ENCODE results near the gene FRY.

The FRY gene

GRCh38 chr13:32203736-32204135, 172.2 kb downstream of the FRY start:
- DNase-seq (ENCODE audit: low read depth, low spot score) = no peak
- H3K27ac ChIP-seq = no peak overlapping the region

GRCh38 chr13:32205431-32206096, 174.0 kb downstream of the FRY start:
- H3K27ac ChIP-seq = no peak overlapping the region
- DNase-seq (ENCODE audit: low read depth, low spot score) = no peak

- no peak for DNase-seq (ENCODE audit: low read depth, low spot score)
- no peak overlapping the region for H3K27ac ChIP-seq
These were observed 174.6 kb downstream of the FRY start for GRCh38 chr13:32206097-32206740.

- no peak for DNase-seq (ENCODE audit: low read depth, low spot score)
- no peak overlapping the region for H3K27ac ChIP-seq
These were observed 177.3 kb downstream of the FRY start for GRCh38 chr13:32208860-32209259.

GRCh38 chr13:32209652-32210051, 178.1 kb downstream of the FRY start:
- DNase-seq (ENCODE audit: low read depth, low spot score) = no peak
- H3K27ac ChIP-seq = no peak overlapping the region

GRCh38 chr13:32210101-32210500, 178.5 kb downstream of the FRY start:
- H3K27ac ChIP-seq = no peak overlapping the region
- DNase-seq (ENCODE audit: low read depth, low spot score) = no peak

- H3K27ac ChIP-seq = no peak overlapping the region
These were observed 180.2 kb downstream of the FRY start for GRCh38 chr13:32211813-32212212.

GRCh38 chr13:32212421-32212820, 180.8 kb downstream of the FRY start:
- H3K27ac ChIP-seq = no peak overlapping the region
- DNase-seq (ENCODE audit: low read depth, low spot score) = no peak

More at GRCh38 chr13:32211813-32212212, 180.2 kb downstream of the FRY start:
- DNase-seq (ENCODE audit: low read depth, low spot score) = no peak

- no peak overlapping the region for H3K27ac ChIP-seq
These were observed 182.1 kb downstream of the FRY start for GRCh38 chr13:32213626-32214025.

GRCh38 chr13:32214071-32214470, 182.5 kb downstream of the FRY start:
- DNase-seq (ENCODE audit: low read depth, low spot score) = no peak
- H3K27ac ChIP-seq = no peak overlapping the region

More at GRCh38 chr13:32213626-32214025, 182.1 kb downstream of the FRY start:
- no peak for DNase-seq (ENCODE audit: low read depth, low spot score)

GRCh38 chr13:32216281-32216680, 184.7 kb downstream of the FRY start:
- H3K27ac ChIP-seq = no peak overlapping the region
- DNase-seq (ENCODE audit: low read depth, low spot score) = no peak

GRCh38 chr13:32222046-32222676, 190.6 kb downstream of the FRY start:
- DNase-seq (ENCODE audit: low read depth, low spot score) = no peak

GRCh38 chr13:32224916-32225315, 193.3 kb downstream of the FRY start:
- H3K27ac ChIP-seq = no peak overlapping the region
- DNase-seq (ENCODE audit: low read depth, low spot score) = no peak

More at GRCh38 chr13:32222046-32222676, 190.6 kb downstream of the FRY start:
- H3K27ac ChIP-seq = no peak overlapping the region

GRCh38 chr13:32225481-32225931, 193.9 kb downstream of the FRY start:
- H3K27ac ChIP-seq = no peak overlapping the region
- no peak for DNase-seq (ENCODE audit: low read depth, low spot score)

GRCh38 chr13:32228330-32229041, 196.9 kb downstream of the FRY start:
- DNase-seq (ENCODE audit: low read depth, low spot score) = no peak

GRCh38 chr13:32229443-32229842, 197.9 kb downstream of the FRY start:
- H3K27ac ChIP-seq = no peak overlapping the region
- DNase-seq (ENCODE audit: low read depth, low spot score) = no peak

More at GRCh38 chr13:32228330-32229041, 196.9 kb downstream of the FRY start:
- no peak overlapping the region for H3K27ac ChIP-seq

GRCh38 chr13:32232263-32232662, 200.7 kb downstream of the FRY start:
- no peak for DNase-seq (ENCODE audit: low read depth, low spot score)
- no peak overlapping the region for H3K27ac ChIP-seq

GRCh38 chr13:32233062-32233461, 201.5 kb downstream of the FRY start:
- DNase-seq (ENCODE audit: low read depth, low spot score) = no peak
- H3K27ac ChIP-seq = no peak overlapping the region

GRCh38 chr13:32234914-32235313, 203.3 kb downstream of the FRY start:
- no peak overlapping the region for H3K27ac ChIP-seq
- no peak for DNase-seq (ENCODE audit: low read depth, low spot score)

GRCh38 chr13:32237681-32238080, 206.1 kb downstream of the FRY start:
- no peak overlapping the region for H3K27ac ChIP-seq
- no peak for DNase-seq (ENCODE audit: low read depth, low spot score)

- no peak overlapping the region for H3K27ac ChIP-seq
- no peak for DNase-seq (ENCODE audit: low read depth, low spot score)
These were observed 212.1 kb downstream of the FRY start for GRCh38 chr13:32243695-32244094.

All from epithelial cell of prostate (primary cell).